Keratinocyte (primary cell): ENCODE measurements around the gene WDFY2. TPM values are rescaled to one million over a fixed set of nuclear protein-coding genes. Genes with fewer than 3 reads are reported as not detected.

Experiments used
- DNase-seq: peaks from one replicate; pipeline ENCODE4 v3.0.0-alpha.2; 2011; ENCODE audit warnings: low read depth, missing footprints, low spot score
- FAIRE-seq: peaks from 2 replicates; lab custom pipeline; 2011; peaks lifted over from hg19 to GRCh38; lab: Jason Lieb, UNC
- H2AFZ ChIP-seq: 2 replicates; pipeline ENCODE4 v1.6.0; 2012; ENCODE audit warnings: low read length, control low read depth, inconsistent platforms; ENCODE audit not compliant: control insufficient read depth
- H3K27ac ChIP-seq: 2 replicates; pipeline ENCODE4 v1.5.1; 2011; ENCODE audit warnings: low read length; ENCODE audit not compliant: control insufficient read depth, insufficient read depth
- H3K27me3 ChIP-seq: 3 replicates; pipeline ENCODE4 v1.6.0; 2011; ENCODE audit warnings: low read length; ENCODE audit not compliant: control insufficient read depth, insufficient read depth; ENCODE audit errors: extremely low read depth
- H3K36me3 ChIP-seq, 2 experiments: 2 replicates in 1 of 2; 3 replicates in 1 of 2; pipeline ENCODE4 v1.5.1; 2011; ENCODE audit warnings: low read length in 2 of 2, mild to moderate bottlenecking in 1 of 2; ENCODE audit not compliant: control insufficient read depth in 2 of 2, insufficient read depth in 2 of 2; ENCODE audit errors: extremely low read depth in 1 of 2
- H3K4me1 ChIP-seq: 3 replicates; pipeline ENCODE4 v1.5.1; 2011; ENCODE audit warnings: low read length; ENCODE audit not compliant: control insufficient read depth, insufficient read depth; ENCODE audit errors: extremely low read depth
- H3K4me2 ChIP-seq: 3 replicates; pipeline ENCODE4 v1.6.0; 2011; ENCODE audit warnings: low read depth, low read length; ENCODE audit not compliant: control insufficient read depth, insufficient read depth; ENCODE audit errors: extremely low read depth
- H3K4me3 ChIP-seq, 3 experiments: fragments of 200-600 bp in 1 of 3; sonication (generic) in 1 of 3; 2 replicates in 2 of 3; 3 replicates in 1 of 3; pipeline ENCODE4 v1.5.1; 2011 to 2016; ENCODE audit warnings: low read length in 3 of 3, mild to moderate bottlenecking in 3 of 3, control low read depth in 2 of 3, inconsistent platforms in 1 of 3, low read depth in 1 of 3, mixed read lengths in 1 of 3, mixed run types in 1 of 3, moderate library complexity in 1 of 3; ENCODE audit not compliant: control insufficient read depth in 2 of 3, insufficient read depth in 2 of 3; ENCODE audit errors: extremely low read depth in 1 of 3
- H3K79me2 ChIP-seq: 2 replicates; pipeline ENCODE4 v1.6.0; 2012; ENCODE audit warnings: low read length; ENCODE audit not compliant: control insufficient read depth, insufficient read depth
- H3K9ac ChIP-seq: 3 replicates; pipeline ENCODE4 v1.6.0; 2011; ENCODE audit warnings: low read length; ENCODE audit not compliant: control insufficient read depth, insufficient read depth; ENCODE audit errors: extremely low read depth
- H3K9me1 ChIP-seq: 3 replicates; pipeline ENCODE4 v1.6.0; 2011; ENCODE audit warnings: low read length; ENCODE audit not compliant: control insufficient read depth, insufficient read depth; ENCODE audit errors: extremely low read depth
- H3K9me3 ChIP-seq: 2 replicates; pipeline ENCODE4 v1.5.1; 2012; ENCODE audit warnings: low read depth, low read length; ENCODE audit not compliant: control insufficient read depth
- H4K20me1 ChIP-seq: 3 replicates; pipeline ENCODE4 v1.6.0; 2011; ENCODE audit warnings: low read length; ENCODE audit not compliant: control insufficient read depth, insufficient read depth; ENCODE audit errors: extremely low read depth
- EZH2 ChIP-seq: IDR thresholded peaks from one replicate; pipeline ENCODE4 v1.6.1; 2012; ENCODE audit warnings: inconsistent platforms, mild to moderate bottlenecking, low read length, moderate library complexity
- dilution Hi-C: fragments of 300-500 bp; cut with MboI; formaldehyde crosslinking; loops from one replicate; pipeline ENCODE4 v1.7.0; 2020; ENCODE audit warnings: low sequenced_read_pairs; ENCODE audit not compliant: extremely low pct_ligation_motif_present
- polyA plus RNA-seq, 5 experiments: library from polyadenylated mRNA; depleted of rRNA in 3 of 5; stranded (reverse) in 3 of 5; stranded (forward) in 1 of 5; unstranded in 1 of 5; fragments of >200 nt; gene quantifications; 1 replicate in 1 of 5; 2 replicates in 3 of 5; 3 replicates in 1 of 5; pipeline versions ENCODE4 v1.2.1 to v1.2.3, GENCODE V29; 2011 to 2012; ENCODE audit warnings: missing spikeins in 2 of 5, low read depth in 1 of 5, low replicate concordance in 1 of 5
- TF ChIP-seq, protein P1 (sequence below), 3 experiments: IDR thresholded peaks in 1 of 3; conservative IDR thresholded peaks in 1 of 3; optimal IDR thresholded peaks in 1 of 3; 2 replicates in 2 of 3; 3 replicates in 1 of 3; pipeline versions ENCODE3 to v1.5.1; 2011; ENCODE audit warnings: low read length in 3 of 3, mild to moderate bottlenecking in 3 of 3, moderate library complexity in 2 of 3, control low read depth in 1 of 3, inconsistent platforms in 1 of 3; ENCODE audit not compliant: insufficient read depth in 2 of 3; ENCODE audit errors: extremely low read depth in 1 of 3

WDFY2 gene
- polyA plus RNA-seq, 1 donor (not counting 4 experiments of a cell fraction or from before 2014, with no cell fraction given), result 18.6 TPM

- Histone ChIP-seq H3K27me3 (no peaks in the 10 kb centered on the region), H3K4me1 (peaks cover 27% of the 10 kb centered on the region), H3K4me2 (no peak overlapping the region), H3K4me3 (no peak overlapping the region), H3K79me2 (peaks cover 81% of the 10 kb centered on the region), H2AFZ (no peak overlapping the region), H3K9ac (no peak overlapping the region), H3K36me3 (peaks cover 0 to 3% of the 10 kb centered on the region in 2 experiments), H3K27ac (no peak overlapping the region), H4K20me1 (no peaks in the 10 kb centered on the region), H3K9me1 (no peaks in the 10 kb centered on the region), H3K9me3 (no peaks in the 10 kb centered on the region)
- DNase-seq (no peak), FAIRE-seq (no peak)
- dilution Hi-C loops, result no loop called here
- no peak for TF ChIP-seq EZH2
- TF ChIP-seq, protein P1, sequence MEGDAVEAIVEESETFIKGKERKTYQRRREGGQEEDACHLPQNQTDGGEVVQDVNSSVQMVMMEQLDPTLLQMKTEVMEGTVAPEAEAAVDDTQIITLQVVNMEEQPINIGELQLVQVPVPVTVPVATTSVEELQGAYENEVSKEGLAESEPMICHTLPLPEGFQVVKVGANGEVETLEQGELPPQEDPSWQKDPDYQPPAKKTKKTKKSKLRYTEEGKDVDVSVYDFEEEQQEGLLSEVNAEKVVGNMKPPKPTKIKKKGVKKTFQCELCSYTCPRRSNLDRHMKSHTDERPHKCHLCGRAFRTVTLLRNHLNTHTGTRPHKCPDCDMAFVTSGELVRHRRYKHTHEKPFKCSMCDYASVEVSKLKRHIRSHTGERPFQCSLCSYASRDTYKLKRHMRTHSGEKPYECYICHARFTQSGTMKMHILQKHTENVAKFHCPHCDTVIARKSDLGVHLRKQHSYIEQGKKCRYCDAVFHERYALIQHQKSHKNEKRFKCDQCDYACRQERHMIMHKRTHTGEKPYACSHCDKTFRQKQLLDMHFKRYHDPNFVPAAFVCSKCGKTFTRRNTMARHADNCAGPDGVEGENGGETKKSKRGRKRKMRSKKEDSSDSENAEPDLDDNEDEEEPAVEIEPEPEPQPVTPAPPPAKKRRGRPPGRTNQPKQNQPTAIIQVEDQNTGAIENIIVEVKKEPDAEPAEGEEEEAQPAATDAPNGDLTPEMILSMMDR (optimal IDR thresholded peaks at IDR 0.05 in 1 of 3, IDR thresholded peaks at IDR 0.05 in 1 of 3, conservative IDR thresholded peaks at IDR 0.05 in 1 of 3; ENCODE audit: extremely low read depth in 1 of 3, insufficient read depth in 2 of 3, low read length in 3 of 3), result no peak
Measured at GRCh38 chr13:51666374-51666773, 82.1 kb downstream of the WDFY2 start.

DNA sequence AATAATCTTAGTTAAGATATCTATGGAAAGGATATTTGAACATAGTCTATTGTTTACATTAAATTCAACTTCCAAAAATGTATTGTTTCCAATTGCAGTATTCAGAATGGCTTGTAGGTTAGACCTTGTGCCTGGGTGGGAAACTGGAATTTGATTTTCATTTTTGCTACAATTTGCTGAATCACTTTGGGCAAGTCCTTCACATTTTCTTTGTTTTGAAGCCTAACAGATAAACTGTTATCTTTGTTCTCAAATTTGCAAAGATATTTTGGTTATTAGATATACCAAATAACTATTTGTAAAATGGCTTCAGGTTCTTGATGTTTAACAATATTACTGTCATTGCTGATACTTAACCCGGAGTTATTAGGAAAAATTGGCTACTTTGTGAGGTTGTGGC, 82.6 kb downstream of the WDFY2 start:
- H3K4me3 ChIP-seq, result no peak overlapping the region
- H2AFZ ChIP-seq, result no peak overlapping the region
- no peak for TF ChIP-seq EZH2
- TF ChIP-seq, protein P1 (optimal IDR thresholded peaks at IDR 0.05 in 1 of 3, IDR thresholded peaks at IDR 0.05 in 1 of 3, conservative IDR thresholded peaks at IDR 0.05 in 1 of 3; ENCODE audit: extremely low read depth in 1 of 3, insufficient read depth in 2 of 3, low read length in 3 of 3), result no peak
- dilution Hi-C loops, result no loop called here
- DNase-seq (no peak), FAIRE-seq (no peak)
- H3K79me2 ChIP-seq, result peaks cover 85% of the 10 kb centered on the region
- no peaks in the 10 kb centered on the region for H3K27me3 ChIP-seq
- peaks cover 27% of the 10 kb centered on the region for H3K4me1 ChIP-seq
- no peak overlapping the region for H3K27ac ChIP-seq
- peaks cover 0 to 3% of the 10 kb centered on the region in 2 experiments for H3K36me3 ChIP-seq
- no peak overlapping the region for H3K9ac ChIP-seq
- H3K4me2 ChIP-seq, result no peak overlapping the region
- H3K9me3 ChIP-seq, result no peaks in the 10 kb centered on the region
- no peaks in the 10 kb centered on the region for H3K9me1 ChIP-seq
- H4K20me1 ChIP-seq, result no peaks in the 10 kb centered on the region
